NCI-H2196 treated with DMSO at 0.1 percent for 48 hours (cell line): ENCODE measurements around the gene FAM83G.
"Not testable (repeated sequence)": the region's sequence is repeated elsewhere in the genome, so short reads cannot be mapped to it uniquely, and the experiment has no call there.

Source experiments
- DNase-seq: peaks from one replicate; lab custom pipeline; 2025; ENCODE audit not compliant: unreplicated experiment; lab: John Stamatoyannopoulos, UW

Gene FAM83G

GRCh38 chr17:18956581-18956980, 48.0 kb downstream of the FAM83G start:
- DNase-seq = no peak

- not testable (repeated sequence) for DNase-seq
Measured at GRCh38 chr17:18956021-18956420, 48.5 kb downstream of the FAM83G start.

- DNase-seq = no peak
Measured at GRCh38 chr17:18955009-18955408, 49.6 kb downstream of the FAM83G start.

GRCh38 chr17:18954321-18954720, 50.2 kb downstream of the FAM83G start:
- DNase-seq = no peak

GRCh38 chr17:18953231-18953728, 51.3 kb downstream of the FAM83G start:
- DNase-seq = no peak

GRCh38 chr17:18951941-18952842, 52.4 kb downstream of the FAM83G start, which contains the start of gene SLC5A10:
SLC5A10 (plus strand) TSS chr17:18952165; CDS start chr17:18952206, 41 bp downstream.
- DNase-seq = no peak

GRCh38 chr17:18950944-18951905, 53.3 kb downstream of the FAM83G start:
- no peak for DNase-seq

- no peak for DNase-seq
Measured at GRCh38 chr17:18950346-18950745, 54.2 kb downstream of the FAM83G start.

- no peak for DNase-seq
Measured at GRCh38 chr17:18949566-18949965, 55.0 kb downstream of the FAM83G start.

GRCh38 chr17:18948476-18949006, 56.0 kb downstream of the FAM83G start:
- no peak for DNase-seq

GRCh38 chr17:18947866-18948265, 56.7 kb downstream of the FAM83G start:
- DNase-seq = no peak

- DNase-seq = no peak
Measured at GRCh38 chr17:18946536-18946935, 58.0 kb downstream of the FAM83G start.

- no peak for DNase-seq
Measured at GRCh38 chr17:18944646-18945045, 59.9 kb downstream of the FAM83G start.

- no peak for DNase-seq
Measured at GRCh38 chr17:18938692-18939023, 65.9 kb downstream of the FAM83G start.

GRCh38 chr17:18937981-18938691, 66.4 kb downstream of the FAM83G start:
- no peak for DNase-seq

- no peak for DNase-seq
Measured at GRCh38 chr17:18933102-18934058, 71.2 kb downstream of the FAM83G start.

- DNase-seq = no peak
Measured at GRCh38 chr17:18932360-18933055, 72.1 kb downstream of the FAM83G start.

GRCh38 chr17:18928628-18929125, 75.9 kb downstream of the FAM83G start:
- DNase-seq = no peak

- no peak for DNase-seq
Measured at GRCh38 chr17:18925187-18925586, 79.4 kb downstream of the FAM83G start.
